Right cardiac atrium (tissue), 5 donors: Measurements from ENCODE around the gene BCL10. TPM values are rescaled to one million over a fixed set of nuclear protein-coding genes. Genes with fewer than 3 reads are reported as not detected.

Source experiments
- ATAC-seq, 2 donors: fragments of 200-7000 bp; cut with Tn5 transposase; one replicate each; pipeline versions ENCODE4 v1.8.0 to v1.9.1; 2020; ENCODE audit warnings: moderate library complexity in 2 of 2, mild to moderate bottlenecking in 1 of 2
- DNase-seq, 3 donors: peaks; one replicate each; pipeline ENCODE4 v3.0.0-alpha.2; 2020
- H3K27ac ChIP-seq: one replicate; pipeline ENCODE4 v1.5.1; 2013; ENCODE audit warnings: mild to moderate bottlenecking, low read length, control low read depth, moderate library complexity
- H3K27me3 ChIP-seq: one replicate; pipeline ENCODE4 v1.6.1; 2013; ENCODE audit not compliant: control insufficient read depth, insufficient read depth
- H3K4me1 ChIP-seq: one replicate; pipeline ENCODE4 v1.6.1; 2013; ENCODE audit warnings: low read length; ENCODE audit not compliant: control insufficient read depth, insufficient read depth
- H3K4me3 ChIP-seq: one replicate; pipeline ENCODE4 v1.5.1; 2013; ENCODE audit warnings: low read length, control low read depth
- H3K9me3 ChIP-seq: one replicate; pipeline ENCODE4 v1.6.1; 2013; ENCODE audit warnings: low read length; ENCODE audit not compliant: control insufficient read depth
- WGBS: extraction: QIAGEN DNeasy Blood & Tissue Kit; methylation state at CpG from one replicate; pipeline ENCODE4 v1.1.7; 2013; 5-methylcytosine and 5-hydroxymethylcytosine counted together
- intact Hi-C, 4 donors: fragments of 100-400 bp; cut with DNase I; formaldehyde crosslinking; loops; one replicate each; pipeline versions ENCODE4 v1.11.0 to v1.14.0; 2022 to 2023
- polyA plus RNA-seq: library from polyadenylated mRNA; stranded (reverse); fragments of 200-250 nt; gene quantifications from one replicate; pipeline ENCODE4 v1.2.3, GENCODE V29; 2013
- total RNA-seq, 4 donors: library from RNA; stranded (reverse); fragmentation: NEBNext Ultra II Directional; extraction: Animal tissue kit (Norgen Biotek cat#: 25700); gene quantifications; one replicate each; pipeline ENCODE4 v1.2.1, GENCODE V29; 2021
- donor health status: healthy with polysubstance abuse.
- donor health status: DM: no; HTN: yes; CAD: no.
- donor health status: DM: no; HTN: no; CAD: no.
- donor health status: DM: no; HTN: yes; CAD: no; lungs with severe emphysema.
- donor health status: DM: yes; HTN: yes; CAD: no.

The BCL10 gene
- total and polyA plus RNA-seq, 5 donors = 5.7 to 11.7 (median 10.4) TPM

GRCh38 chr1:85280636-85281035 lies 4.2 kb upstream of the BCL10 start:
- intact Hi-C loops = no loop called here
- Histone ChIP-seq H3K27ac (no peak overlapping the region), H3K4me1 (no peaks in the 10 kb centered on the region), H3K27me3 (no peaks in the 10 kb centered on the region), H3K4me3 (no peak overlapping the region), H3K9me3 (no peaks in the 10 kb centered on the region)
- 87% methylated on average over 4 of the region's 4 CpGs for WGBS
- DNase-seq (no peak), ATAC-seq (no peak)

- H3K9me3 ChIP-seq = no peaks in the 10 kb centered on the region
- no peak overlapping the region for H3K4me3 ChIP-seq
- no peaks in the 10 kb centered on the region for H3K27me3 ChIP-seq
- ATAC-seq = no peak
- DNase-seq = no peak
- 75% methylated on average over 10 of the region's 10 CpGs for WGBS
- intact Hi-C loops = no loop called here
- H3K27ac ChIP-seq = no peak overlapping the region
- H3K4me1 ChIP-seq = no peaks in the 10 kb centered on the region
These were observed 3.1 kb upstream of the BCL10 start for GRCh38 chr1:85279458-85280080.

- DNase-seq (no peak), ATAC-seq (no peak)
- Histone ChIP-seq H3K27me3 (no peaks in the 10 kb centered on the region), H3K9me3 (no peaks in the 10 kb centered on the region), H3K4me3 (no peak overlapping the region), H3K4me1 (no peaks in the 10 kb centered on the region), H3K27ac (no peak overlapping the region)
- WGBS = 21% methylated on average over 2 of the region's 2 CpGs
- intact Hi-C loops = no loop called here
These were observed 2.5 kb upstream of the BCL10 start for GRCh38 chr1:85278853-85279314.

GRCh38 chr1:85277802-85278201 lies 1.4 kb upstream of the BCL10 start:
- H3K27me3 ChIP-seq = no peaks in the 10 kb centered on the region
- no peak for ATAC-seq
- H3K4me3 ChIP-seq = no peak overlapping the region
- no peaks in the 10 kb centered on the region for H3K4me1 ChIP-seq
- DNase-seq = no peak
- no peaks in the 10 kb centered on the region for H3K9me3 ChIP-seq
- WGBS = 95% methylated on average over 4 of the region's 4 CpGs
- H3K27ac ChIP-seq = no peak overlapping the region
- intact Hi-C loops = no loop called here

GRCh38 chr1:85276978-85277639 lies 677 bp upstream of the BCL10 start:
- peak in 1 of 3 donors; percentile 46 for DNase-seq
- H3K27me3 ChIP-seq = no peaks in the 10 kb centered on the region
- H3K4me3 ChIP-seq = peak overlapping the region; percentile 49
- WGBS = 64% methylated on average over 11 of the region's 11 CpGs
- ATAC-seq = no peak
- H3K4me1 ChIP-seq = no peaks in the 10 kb centered on the region
- H3K27ac ChIP-seq = peak overlapping the region; percentile 80
- intact Hi-C loops = no loop called here
- no peaks in the 10 kb centered on the region for H3K9me3 ChIP-seq

- intact Hi-C loops = no loop called here
- Histone ChIP-seq H3K4me3 (peak overlapping the region; percentile 72), H3K27me3 (no peaks in the 10 kb centered on the region), H3K27ac (peak overlapping the region; percentile 86), H3K9me3 (no peaks in the 10 kb centered on the region), H3K4me1 (no peaks in the 10 kb centered on the region)
- 2% methylated on average over 13 of the region's 13 CpGs for WGBS
- DNase-seq (no peak), ATAC-seq (peak in 1 of 2 donors; percentile 0)
These were observed 674 bp downstream of the BCL10 start for GRCh38 chr1:85275701-85276214.

GRCh38 chr1:85274969-85275453 lies 1.4 kb downstream of the BCL10 start:
- peaks cover 2% of the 10 kb centered on the region for H3K4me1 ChIP-seq
- H3K27ac ChIP-seq = no peak overlapping the region
- WGBS = 58% methylated on average over 1 of the region's 1 CpG

GRCh38 chr1:85273397-85273796 lies 3.0 kb downstream of the BCL10 start:
- Histone ChIP-seq H3K27me3 (no peaks in the 10 kb centered on the region), H3K9me3 (no peaks in the 10 kb centered on the region), H3K27ac (no peak overlapping the region), H3K4me3 (no peak overlapping the region), H3K4me1 (peaks cover 4% of the 10 kb centered on the region)
- DNase-seq = no peak
- intact Hi-C loops = no loop called here
- no peak for ATAC-seq

More at GRCh38 chr1:85274969-85275453, 1.4 kb downstream of the BCL10 start:
- H3K4me3 ChIP-seq = peak overlapping the region; percentile 72
- DNase-seq (no peak), ATAC-seq (no peak)
- no peaks in the 10 kb centered on the region for H3K9me3 ChIP-seq
- intact Hi-C loops = no loop called here
- H3K27me3 ChIP-seq = no peaks in the 10 kb centered on the region

GRCh38 chr1:85268801-85269585 lies 7.4 kb downstream of the BCL10 start:
- no peaks in the 10 kb centered on the region for H3K9me3 ChIP-seq
- 84% methylated on average over 5 of the region's 5 CpGs for WGBS
- H3K4me1 ChIP-seq = peaks cover 4% of the 10 kb centered on the region
- no peak overlapping the region for H3K27ac ChIP-seq
- no peak for DNase-seq
- no peak overlapping the region for H3K4me3 ChIP-seq
- intact Hi-C loops = no loop called here
- H3K27me3 ChIP-seq = no peaks in the 10 kb centered on the region
- no peak for ATAC-seq

GRCh38 chr1:85267313-85267712 lies 9.1 kb downstream of the BCL10 start:
- no peak for ATAC-seq

GRCh38 chr1:85264150-85264549 lies 12.3 kb downstream of the BCL10 start:
- no peak overlapping the region for H3K4me3 ChIP-seq
- peaks cover 3% of the 10 kb centered on the region for H3K4me1 ChIP-seq
- no peak overlapping the region for H3K27ac ChIP-seq
- ATAC-seq (no peak), DNase-seq (no peak)
- no peaks in the 10 kb centered on the region for H3K27me3 ChIP-seq
- WGBS = 91% methylated on average over 2 of the region's 2 CpGs
- no peaks in the 10 kb centered on the region for H3K9me3 ChIP-seq
- intact Hi-C loops = no loop called here

More at GRCh38 chr1:85267313-85267712, 9.1 kb downstream of the BCL10 start:
- H3K9me3 ChIP-seq = no peaks in the 10 kb centered on the region
- H3K27me3 ChIP-seq = no peaks in the 10 kb centered on the region
- H3K4me3 ChIP-seq = no peak overlapping the region
- no peak for DNase-seq
- H3K4me1 ChIP-seq = peaks cover 4% of the 10 kb centered on the region
- intact Hi-C loops = no loop called here
- H3K27ac ChIP-seq = no peak overlapping the region
- 84% methylated on average over 2 of the region's 2 CpGs for WGBS
